Mesenteric fat pad (tissue), 1 donor: ENCODE data around the gene SPATA21. TPM values are rescaled to one million over a fixed set of nuclear protein-coding genes. Genes with fewer than 3 reads are reported as not detected.

ENCODE experiments used
- DNase-seq: peaks from one replicate; pipeline ENCODE4 v3.0.0-alpha.2; 2020; ENCODE audit warnings: low spot score
- total RNA-seq: library from RNA; stranded (reverse); fragmentation: NEBNext Ultra II Directional; extraction: Animal tissue kit (Norgen Biotek cat#: 25700); gene quantifications from one replicate; pipeline ENCODE4 v1.2.1, GENCODE V29; 2021
- donor health status: DM: yes; HTN: yes; CAD: no.

SPATA21 gene
- total RNA-seq, 1 donor from 2014 or later, result not detected

DNA sequence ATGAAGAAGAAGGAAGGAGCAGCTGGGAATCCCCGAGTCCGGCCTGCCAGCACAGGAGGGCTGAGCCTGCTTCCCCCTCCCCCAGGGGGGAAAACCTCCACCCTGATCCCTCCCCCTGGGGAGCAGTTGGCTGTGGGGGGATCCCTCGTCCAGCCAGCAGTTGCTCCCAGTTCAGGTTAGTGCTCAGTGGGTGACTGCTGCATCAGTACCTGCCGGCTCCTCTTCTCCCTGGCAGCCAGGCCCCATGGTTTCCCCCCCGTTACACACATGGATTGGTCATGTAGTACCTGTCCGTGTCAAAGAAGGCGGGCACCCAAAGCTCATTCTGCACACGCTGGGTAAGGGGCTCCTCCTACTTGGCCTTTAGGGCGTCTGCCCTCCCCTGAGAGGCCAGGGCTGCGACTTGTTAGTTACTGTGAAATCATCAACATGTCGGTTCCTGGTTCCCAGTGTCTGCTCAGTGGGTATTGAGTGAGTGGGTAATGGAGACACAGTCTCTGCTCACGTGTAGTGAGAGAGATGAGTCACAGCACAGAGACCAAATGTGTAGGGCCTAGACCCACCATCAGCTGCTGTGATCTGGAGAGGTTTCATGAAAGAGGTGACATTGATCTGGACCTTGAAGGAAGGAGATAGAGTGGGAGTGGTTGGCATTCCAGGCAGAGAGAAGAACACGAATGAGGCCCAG, 14.8 kb upstream of the SPATA21 start:
- DNase-seq, result no peak

DNA sequence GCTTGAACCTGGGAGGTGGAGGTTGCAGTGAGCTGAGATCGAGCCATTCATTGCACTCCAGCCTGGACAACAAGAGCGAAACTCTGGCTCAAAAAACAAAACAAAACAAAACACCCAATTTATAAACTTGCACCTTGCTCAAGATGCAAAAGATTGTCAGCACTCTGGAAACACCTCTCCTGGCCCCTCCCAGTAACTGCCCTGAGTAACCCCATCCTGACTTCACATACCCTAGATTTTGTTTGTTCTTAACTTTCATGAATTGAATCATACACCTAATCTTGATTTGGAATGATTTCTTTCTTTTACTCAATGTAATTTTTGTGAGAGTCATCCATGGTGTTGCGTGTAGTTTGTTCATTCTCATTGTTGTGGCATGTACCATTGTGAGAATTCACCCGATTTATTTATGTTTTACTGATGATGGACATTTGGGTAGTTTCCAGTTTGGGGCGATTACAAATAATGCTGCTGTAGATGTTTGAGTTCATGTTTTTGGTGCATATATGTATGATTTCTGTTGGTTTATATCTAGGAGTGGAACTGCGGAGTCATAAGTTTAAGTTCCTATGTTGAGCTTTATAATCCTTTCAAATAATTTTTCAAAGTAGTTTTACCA, 13.7 kb upstream of the SPATA21 start:
- no peak for DNase-seq

DNA sequence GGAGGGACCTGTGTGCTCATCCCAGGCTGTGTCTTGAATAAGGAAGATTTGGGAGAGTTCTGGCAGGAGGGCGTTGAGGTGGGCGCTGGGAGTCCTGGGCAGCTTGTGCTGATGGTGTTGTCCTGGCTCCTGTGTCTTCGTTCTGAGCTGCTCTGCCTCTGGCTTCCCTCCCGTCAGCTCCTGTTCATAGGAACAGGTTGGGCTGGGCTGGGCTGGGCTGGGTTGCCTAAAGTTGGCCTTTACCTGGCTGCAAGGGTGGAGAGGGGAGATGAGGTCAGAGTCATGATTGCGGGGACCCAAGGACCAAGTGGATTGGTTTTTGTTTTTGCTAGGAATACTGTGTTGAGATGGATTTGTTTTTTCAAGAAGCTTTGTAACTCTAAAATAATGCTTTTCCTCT, 12.4 kb upstream of the SPATA21 start:
- no peak for DNase-seq

GRCh38 chr1:16449065-16449464, 11.8 kb upstream of the SPATA21 start:
- DNase-seq, result no peak

GRCh38 chr1:16447641-16448040, 10.4 kb upstream of the SPATA21 start:
- DNase-seq, result no peak

DNA sequence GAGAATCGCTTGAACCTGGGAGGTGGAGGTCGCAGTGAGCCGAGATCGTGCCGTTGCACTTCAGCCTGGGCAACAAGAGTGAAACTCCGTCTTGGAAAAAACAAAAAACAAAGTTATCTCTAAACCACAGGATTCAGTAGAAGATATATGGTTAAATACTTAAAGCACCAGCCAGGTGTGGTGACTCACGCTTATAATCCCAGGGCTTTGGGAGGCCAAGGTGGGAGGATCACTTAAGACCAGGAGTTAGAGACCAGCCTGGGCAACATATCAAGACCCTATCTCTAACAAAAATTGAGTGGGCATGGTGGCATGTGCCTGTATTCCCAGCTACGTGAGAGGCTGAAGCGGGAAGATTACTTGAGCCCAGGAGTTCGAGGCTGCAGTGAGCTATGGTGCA, 8.9 kb upstream of the SPATA21 start:
- DNase-seq, result no peak

- DNase-seq, result no peak
Measured at GRCh38 chr1:16445052-16445451, 7.8 kb upstream of the SPATA21 start.

DNA sequence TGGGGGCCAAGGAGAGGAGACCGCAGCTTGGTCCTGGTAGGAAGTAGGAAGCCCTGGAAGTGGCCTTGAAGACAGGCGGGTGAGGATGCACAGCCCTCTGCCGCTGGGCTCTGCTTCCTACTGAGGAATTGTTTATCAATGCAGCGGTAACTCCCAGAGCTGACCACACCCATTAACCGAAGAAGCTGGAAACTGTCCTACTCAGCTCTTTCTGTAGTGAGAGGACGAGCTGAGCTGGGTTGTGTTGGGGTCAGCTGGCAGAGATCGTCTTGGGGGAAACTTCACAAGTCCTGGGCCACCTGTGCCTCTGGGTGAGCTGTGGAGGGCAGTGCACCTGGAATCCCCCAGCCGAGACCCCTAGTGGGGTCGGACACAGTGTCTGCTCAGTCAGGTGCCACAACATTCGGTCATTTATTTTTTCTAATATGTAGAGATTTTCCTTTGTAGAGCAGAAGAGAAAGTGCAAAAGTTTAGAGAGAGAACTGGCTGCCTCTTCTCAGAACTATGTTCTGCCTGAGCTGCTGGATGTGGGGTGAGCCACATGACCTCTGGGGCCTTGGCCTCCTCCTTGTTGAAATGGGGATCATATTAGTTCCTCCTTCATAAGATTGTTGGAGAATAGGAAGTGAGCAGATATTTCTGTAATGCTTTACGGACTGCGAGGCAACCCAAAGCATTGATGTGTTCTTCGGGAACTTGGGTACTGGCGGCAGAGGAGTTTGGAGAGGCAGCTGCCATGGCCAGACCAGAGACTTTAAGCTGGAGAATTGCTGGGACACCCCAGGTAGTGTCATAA, 6.9 kb upstream of the SPATA21 start:
- no peak for DNase-seq

GRCh38 chr1:16442941-16443340, 5.7 kb upstream of the SPATA21 start:
- DNase-seq, result no peak

DNA sequence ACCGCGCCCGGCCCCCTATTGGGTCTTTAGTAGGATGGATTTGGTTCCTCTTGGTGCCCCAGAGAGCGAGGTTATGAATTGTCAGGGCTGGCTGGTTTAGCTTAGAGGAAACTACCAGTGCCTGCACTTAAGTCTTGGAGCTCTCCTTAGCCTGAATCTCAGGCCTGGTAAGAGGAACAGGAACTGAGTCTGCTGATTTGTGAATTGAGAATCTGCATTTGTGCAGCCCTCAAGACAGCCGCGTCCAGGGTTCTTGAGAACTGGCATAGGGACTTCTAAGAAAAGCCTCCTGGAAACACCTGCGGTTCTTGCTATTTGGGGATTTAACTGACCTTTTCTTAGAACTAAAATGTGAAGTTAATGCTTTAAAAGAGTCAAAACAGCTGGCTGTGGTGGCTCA, 5.0 kb upstream of the SPATA21 start:
- no peak for DNase-seq

DNA sequence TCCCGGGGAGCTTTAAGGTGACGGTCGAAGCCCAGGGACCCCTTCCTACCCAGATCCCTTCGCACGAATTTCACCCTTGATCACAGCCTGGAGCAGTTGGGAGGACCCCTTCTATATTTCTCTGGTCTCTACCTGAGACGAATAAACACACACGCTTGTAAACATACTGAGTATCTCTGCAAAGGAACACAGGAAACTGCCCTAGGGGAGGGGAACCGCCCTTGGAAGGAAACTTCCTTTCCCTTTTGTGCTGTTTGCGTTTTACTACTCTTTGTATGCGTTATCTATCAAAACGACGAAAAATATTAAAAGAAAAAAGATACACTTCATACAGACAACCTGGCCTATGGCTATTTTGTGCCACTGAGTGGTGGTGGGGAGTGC, 4.0 kb upstream of the SPATA21 start:
- no peak for DNase-seq

GRCh38 chr1:16440470-16441281, 3.5 kb upstream of the SPATA21 start, which contains the start of gene NECAP2:
TSS of gene NECAP2 (plus strand) at chr1:16440724. CDS start at chr1:16440762, 38 bp downstream.
- DNase-seq, result peak; percentile 98

GRCh38 chr1:16440131-16440469, 2.9 kb upstream of the SPATA21 start:
- DNase-seq, result no peak

- DNase-seq, result no peak
Measured at GRCh38 chr1:16438924-16439323, 1.7 kb upstream of the SPATA21 start.

DNA sequence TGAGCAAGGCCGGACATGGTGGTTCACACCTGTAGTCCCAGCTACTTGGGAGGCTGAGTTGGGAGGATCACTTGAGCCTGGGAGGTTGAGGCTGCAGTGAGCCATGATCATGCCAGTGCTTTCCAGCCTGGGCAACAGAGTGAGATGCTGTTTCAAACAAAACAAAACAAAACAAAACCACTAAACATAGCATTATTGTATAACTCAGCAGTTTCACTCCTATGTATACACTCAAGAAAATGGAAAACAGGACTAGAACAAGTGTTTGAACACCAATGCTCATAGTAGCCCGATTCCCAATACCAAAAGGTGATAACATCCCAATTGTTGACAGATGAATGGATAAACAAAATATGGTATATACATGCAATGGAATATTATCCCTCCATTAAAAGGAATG, 1.3 kb upstream of the SPATA21 start:
- DNase-seq, result no peak

- DNase-seq, result no peak
Measured at GRCh38 chr1:16434501-16434900, 2.7 kb downstream of the SPATA21 start.

GRCh38 chr1:16434007-16434406, 3.2 kb downstream of the SPATA21 start:
- no peak for DNase-seq

DNA sequence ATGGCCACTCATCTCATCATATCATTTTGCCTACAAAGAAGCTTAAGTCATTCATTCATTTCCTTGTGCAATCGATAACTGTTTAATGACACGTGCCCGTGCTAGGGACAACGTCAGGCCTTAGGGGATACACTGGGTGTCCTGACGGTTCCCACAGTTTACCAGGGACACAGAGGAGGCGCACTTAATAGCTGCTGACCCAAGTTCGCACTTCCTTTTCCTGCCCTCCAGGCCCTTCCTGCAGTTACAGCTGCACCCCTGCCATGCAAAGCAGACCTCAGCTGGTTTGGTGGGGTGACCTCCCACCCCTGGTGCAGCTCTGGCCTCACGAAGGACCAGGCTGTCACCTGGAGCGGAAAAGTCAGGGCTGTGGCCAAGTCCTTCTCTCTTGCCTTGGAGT, 4.2 kb downstream of the SPATA21 start:
- DNase-seq, result no peak

- DNase-seq, result no peak
Measured at GRCh38 chr1:16430606-16431005, 6.6 kb downstream of the SPATA21 start.

GRCh38 chr1:16425125-16426025, 11.8 kb downstream of the SPATA21 start:
- no peak for DNase-seq

DNA sequence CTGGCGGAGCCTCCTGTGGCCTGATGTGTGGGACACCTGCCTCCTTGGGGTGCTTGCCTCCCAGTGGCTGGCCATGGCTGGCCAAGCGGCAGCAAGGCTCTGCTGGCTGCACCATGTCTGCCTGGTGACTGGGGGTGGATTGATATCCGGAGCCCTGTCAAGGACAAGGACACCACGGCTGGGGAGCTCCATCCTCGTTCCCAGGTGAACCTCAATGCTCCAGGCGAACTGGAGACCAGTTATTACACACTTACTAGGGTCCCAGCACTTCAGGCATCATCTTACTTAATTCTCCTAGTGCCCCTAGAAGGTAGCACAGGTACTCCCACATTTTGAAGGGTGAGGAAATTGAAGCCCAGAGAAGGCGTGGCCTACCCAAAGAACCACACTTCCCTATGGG, 15.2 kb downstream of the SPATA21 start:
- no peak for DNase-seq
